ENCODE results near the gene RASGRF1.

- TF ChIP-seq CTCF (IDR thresholded peaks at IDR 0.05; ENCODE audit: low read depth, low read length) (no peak), EZH2phosphoT487 (IDR thresholded peaks at IDR 0.05; ENCODE audit: low read depth) (no peak)
Measured at GRCh38 chr15:79025802-79026201, 64.8 kb downstream of the RASGRF1 start.

Data from OCI-LY3 (cell line).